Glutamatergic neuron (in vitro differentiated cells): ENCODE data around the gene TPCN2. TPM values are rescaled to one million over a fixed set of nuclear protein-coding genes. Genes with fewer than 3 reads are reported as not detected.

Source experiments
- DNase-seq: peaks from one replicate; pipeline ENCODE4 v3.0.0; 2022
- H3K27ac Mint-ChIP-seq: one replicate; pipeline ENCODE4 v1.8.0; 2020; ENCODE audit warnings: mild to moderate bottlenecking, mixed read lengths, inconsistent platforms; ENCODE audit not compliant: unreplicated experiment
- H3K27me3 Mint-ChIP-seq: one replicate; pipeline ENCODE4 v1.8.0; 2020; ENCODE audit warnings: mild to moderate bottlenecking, moderate library complexity, mixed read lengths, inconsistent platforms; ENCODE audit not compliant: unreplicated experiment
- H3K36me3 Mint-ChIP-seq: one replicate; pipeline ENCODE4 v1.8.0; 2020; ENCODE audit warnings: mild to moderate bottlenecking, mixed read lengths, inconsistent platforms; ENCODE audit not compliant: unreplicated experiment
- H3K4me1 Mint-ChIP-seq: one replicate; pipeline ENCODE4 v1.8.0; 2020; ENCODE audit warnings: mild to moderate bottlenecking, low read depth, mixed read lengths, inconsistent platforms; ENCODE audit not compliant: unreplicated experiment
- H3K4me3 Mint-ChIP-seq: one replicate; pipeline ENCODE4 v1.8.0; 2020; ENCODE audit warnings: mild to moderate bottlenecking, mixed read lengths, inconsistent platforms; ENCODE audit not compliant: unreplicated experiment
- H3K9me3 Mint-ChIP-seq: one replicate; pipeline ENCODE4 v1.8.0; 2020; ENCODE audit warnings: mild to moderate bottlenecking, moderate library complexity, mixed read lengths, inconsistent platforms; ENCODE audit not compliant: unreplicated experiment
- CTCF ChIP-seq: fragments of 200-600 bp; sonication (generic); IDR thresholded peaks from one replicate; pipeline ENCODE4 v1.5.0; 2021; ENCODE audit not compliant: partially characterized antibody, unreplicated experiment
- total RNA-seq: library from RNA; stranded (reverse); fragmentation: NEBNext Ultra II Directional; extraction: Animal tissue kit (Norgen Biotek cat#: 25700); gene quantifications from one replicate; pipeline ENCODE4 v1.2.1, GENCODE V29; 2021; ENCODE audit not compliant: unreplicated experiment

Gene TPCN2
- total RNA-seq, 1 donor from 2014 or later: 17.2 TPM

- no peak for TF ChIP-seq CTCF
- DNase-seq: no peak
- no peak overlapping the region for H3K4me3 Mint-ChIP-seq
- H3K4me1 Mint-ChIP-seq: peaks cover 3% of the 10 kb centered on the region
- H3K9me3 Mint-ChIP-seq: no peaks in the 10 kb centered on the region
- H3K27ac Mint-ChIP-seq: no peak overlapping the region
- H3K27me3 Mint-ChIP-seq: peaks cover 5% of the 10 kb centered on the region
- H3K36me3 Mint-ChIP-seq: peaks cover under 1% of the 10 kb centered on the region
Observed at GRCh38 chr11:69065147-69065710, 16.5 kb downstream of the TPCN2 start.

- no peak overlapping the region for H3K27ac Mint-ChIP-seq
- H3K27me3 Mint-ChIP-seq: peaks cover 5% of the 10 kb centered on the region
- no peak overlapping the region for H3K4me3 Mint-ChIP-seq
- H3K4me1 Mint-ChIP-seq: peaks cover 1% of the 10 kb centered on the region
- peaks cover 4% of the 10 kb centered on the region for H3K36me3 Mint-ChIP-seq
- TF ChIP-seq CTCF: no peak
- no peaks in the 10 kb centered on the region for H3K9me3 Mint-ChIP-seq
- DNase-seq: peak; percentile 15
Observed at GRCh38 chr11:69066122-69067112, 17.7 kb downstream of the TPCN2 start.

- peaks cover 2% of the 10 kb centered on the region for H3K27me3 Mint-ChIP-seq
- TF ChIP-seq CTCF: no peak
- DNase-seq: peak; percentile 18
- H3K36me3 Mint-ChIP-seq: peaks cover 4% of the 10 kb centered on the region
- H3K27ac Mint-ChIP-seq: no peak overlapping the region
- H3K4me3 Mint-ChIP-seq: no peak overlapping the region
- H3K9me3 Mint-ChIP-seq: no peaks in the 10 kb centered on the region
- H3K4me1 Mint-ChIP-seq: peaks cover 1% of the 10 kb centered on the region
Observed at GRCh38 chr11:69067200-69067599, 18.5 kb downstream of the TPCN2 start.

GRCh38 chr11:69071086-69071800 lies 22.5 kb downstream of the TPCN2 start:
- Mint-ChIP-seq H3K36me3 (peaks cover 4% of the 10 kb centered on the region), H3K9me3 (peaks cover 1% of the 10 kb centered on the region), H3K27ac (no peak overlapping the region), H3K4me1 (no peaks in the 10 kb centered on the region), H3K27me3 (peaks cover 2% of the 10 kb centered on the region), H3K4me3 (no peak overlapping the region)
- TF ChIP-seq CTCF: no peak
- no peak for DNase-seq
